Heart left ventricle (tissue), 16 donors: ENCODE data around the gene CAPG. TPM values are rescaled to one million over a fixed set of nuclear protein-coding genes. Genes with fewer than 3 reads are reported as not detected.

Experiments used
- ATAC-seq, 4 donors: fragments of 200-7000 bp; cut with Tn5 transposase; one replicate each; pipeline ENCODE4 v1.9.1; 2020 to 2022; ENCODE audit warnings: moderate library complexity in 4 of 4, mild to moderate bottlenecking in 3 of 4, moderate number of reproducible peaks in 1 of 4
- DNase-seq, 5 donors: peaks; one replicate each; pipeline ENCODE4 v3.0.0-alpha.2; 2020
- H3K27ac ChIP-seq, 12 donors: fragments of 200-600 bp; sonication (generic) in 4 of 12; one replicate each; pipeline versions ENCODE4 v1.5.0 to v1.8.0; 2016 to 2022; ENCODE audit warnings: mild to moderate bottlenecking in 2 of 12
- H3K27me3 ChIP-seq, 9 donors: fragments of 200-600 bp; sonication (generic) in 2 of 9; one replicate each; pipeline versions ENCODE4 v1.5.1 to v1.8.0; 2016 to 2022; ENCODE audit warnings: mild to moderate bottlenecking in 3 of 9
- H3K36me3 ChIP-seq, 9 donors: fragments of 200-600 bp; sonication (generic) in 2 of 9; one replicate each; pipeline versions ENCODE4 v1.5.0 to v1.8.0; 2018 to 2022; ENCODE audit warnings: mild to moderate bottlenecking in 2 of 9
- H3K4me1 ChIP-seq, 12 donors: fragments of 200-600 bp; sonication (generic) in 4 of 12; one replicate each; pipeline versions ENCODE4 v1.5.0 to v1.8.0; 2016 to 2022; ENCODE audit warnings: mild to moderate bottlenecking in 3 of 12
- H3K4me3 ChIP-seq, 12 donors: fragments of 200-600 bp; sonication (generic) in 4 of 12; one replicate each; pipeline versions ENCODE4 v1.5.0 to v1.8.0; 2017 to 2022; ENCODE audit warnings: mild to moderate bottlenecking in 9 of 12, moderate library complexity in 4 of 12
- H3K9me3 ChIP-seq, 12 donors: fragments of 200-600 bp; sonication (generic) in 4 of 12; one replicate each; pipeline versions ENCODE4 v1.5.0 to v1.8.0; 2016 to 2022; ENCODE audit warnings: mild to moderate bottlenecking in 1 of 12
- POLR2A ChIP-seq, 2 donors: fragments of 450-650 bp; IDR thresholded peaks; one replicate each; pipeline ENCODE4 v1.6.1; 2017; ENCODE audit warnings: antibody characterized with exemption in 2 of 2, mild to moderate bottlenecking in 2 of 2, moderate library complexity in 2 of 2
- WGBS, 4 donors: extraction: QIAGEN DNeasy Blood & Tissue Kit in 2 of 4; methylation state at CpG; one replicate each; pipeline versions ENCODE4 v1.1.5 to v1.1.7; 2013 to 2018; 5-methylcytosine and 5-hydroxymethylcytosine counted together
- intact Hi-C, 10 donors: fragments of 100-400 bp; cut with DNase I; formaldehyde crosslinking; loops; one replicate each; pipeline versions ENCODE4 v1.11.1 to v1.14.2; 2022
- polyA plus RNA-seq, 2 donors: library from polyadenylated mRNA; stranded (reverse); fragments of 200-250 nt; gene quantifications; one replicate each; pipeline ENCODE4 v1.2.3, GENCODE V29; 2013
- total RNA-seq, 9 donors: library from RNA; depleted of rRNA in 2 of 9; stranded (reverse); fragments of >200 nt in 2 of 9; fragmentation: NEBNext Ultra II Directional in 3 of 9; extraction: Animal tissue kit (Norgen Biotek cat#: 25700) in 3 of 9; gene quantifications; one replicate each; pipeline versions ENCODE4 v1.1.0 to v1.2.4, GENCODE V29; 2016 to 2023
- TF ChIP-seq, protein P1 (sequence below), 12 donors: fragments of 200-600 bp; sonication (generic) in 4 of 12; IDR thresholded peaks; one replicate each; pipeline versions ENCODE4 v1.5.0 to v1.8.0; 2018 to 2022; ENCODE audit warnings: antibody characterized with exemption in 12 of 12, mild to moderate bottlenecking in 5 of 12
- donor health status: ischemic (EF 13 %, LVEDD 7.1; RV severe dilation, severe dysfunction).
- donor health status: healthy with polysubstance abuse.
- donor health status: DM: no; HTN: yes; CAD: no.
- donor health status: DM: no; HTN: no; CAD: no.
- donor health status: ischemic (EF 25% LVEDD 6.9; RV normal size, moderate dysfunction).
- donor health status: ischemic (EF 25% LVEDD 5.7; RV mildly dilated, moderate dysfunction).
- donor health status: healthy.
- donor health status: DM: yes; HTN: yes; CAD: no.
- donor health status: ischemic (EF 35%, LVEDD 5.7; RV mildly dilated, moderate dysfunction).
- donor health status: nonischemic (EF 11% LVEDD 7.7; RV severe dilation, severe dysfunction).
- donor health status: DM: yes; HTN: yes; CAD: no.
- donor health status: PGD.
- donor health status: ischemic (EF 29% LVEDD 5.4; RV normal size, mild dysfunction).
- donor health status: nonischemic (EF 23%, LVEDD 6.1; RV moderate dilation, normal function).

The CAPG gene
- total and polyA plus RNA-seq, 11 donors = 2.8 to 91.6 (median 4.5) TPM

DNA sequence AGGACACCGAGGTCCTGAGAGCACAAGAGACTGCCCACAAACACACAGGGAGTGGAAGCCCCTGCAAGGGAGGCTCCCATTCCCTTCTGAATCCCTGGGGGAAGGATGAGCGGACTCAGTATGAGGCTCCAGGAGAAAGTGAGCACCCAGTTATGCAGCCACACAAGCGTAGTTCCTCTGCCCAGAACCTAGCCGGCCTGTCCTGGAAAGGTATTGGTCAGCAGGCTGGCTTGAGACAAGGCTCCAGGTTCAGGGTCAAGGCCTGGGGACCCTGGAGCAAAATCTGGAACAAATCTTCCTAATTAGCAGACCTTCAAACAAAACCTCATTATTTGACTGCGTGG, 1.2 kb upstream of the CAPG start:
- Histone ChIP-seq H3K4me3 (no peak overlapping the region), H3K27ac (no peak overlapping the region), H3K4me1 (peaks cover 0 to 72% (median 8%) of the 10 kb centered on the region in 12 donors), H3K27me3 (peaks cover 0 to 12% (median 5%) of the 10 kb centered on the region in 9 donors), H3K36me3 (no peaks in the 10 kb centered on the region), H3K9me3 (no peaks in the 10 kb centered on the region)
- intact Hi-C loops = no loop called here
- WGBS, 4 donors = 93 to 96% (median 93%) methylated on average over 5 of the region's 5 CpGs
- ATAC-seq (no peak), DNase-seq (peak in 1 of 5 donors; percentile 20)
- TF ChIP-seq POLR2A (IDR thresholded peaks at IDR 0.05) = no peak
- TF ChIP-seq, protein P1, sequence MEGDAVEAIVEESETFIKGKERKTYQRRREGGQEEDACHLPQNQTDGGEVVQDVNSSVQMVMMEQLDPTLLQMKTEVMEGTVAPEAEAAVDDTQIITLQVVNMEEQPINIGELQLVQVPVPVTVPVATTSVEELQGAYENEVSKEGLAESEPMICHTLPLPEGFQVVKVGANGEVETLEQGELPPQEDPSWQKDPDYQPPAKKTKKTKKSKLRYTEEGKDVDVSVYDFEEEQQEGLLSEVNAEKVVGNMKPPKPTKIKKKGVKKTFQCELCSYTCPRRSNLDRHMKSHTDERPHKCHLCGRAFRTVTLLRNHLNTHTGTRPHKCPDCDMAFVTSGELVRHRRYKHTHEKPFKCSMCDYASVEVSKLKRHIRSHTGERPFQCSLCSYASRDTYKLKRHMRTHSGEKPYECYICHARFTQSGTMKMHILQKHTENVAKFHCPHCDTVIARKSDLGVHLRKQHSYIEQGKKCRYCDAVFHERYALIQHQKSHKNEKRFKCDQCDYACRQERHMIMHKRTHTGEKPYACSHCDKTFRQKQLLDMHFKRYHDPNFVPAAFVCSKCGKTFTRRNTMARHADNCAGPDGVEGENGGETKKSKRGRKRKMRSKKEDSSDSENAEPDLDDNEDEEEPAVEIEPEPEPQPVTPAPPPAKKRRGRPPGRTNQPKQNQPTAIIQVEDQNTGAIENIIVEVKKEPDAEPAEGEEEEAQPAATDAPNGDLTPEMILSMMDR (IDR thresholded peaks at IDR 0.05) = no peak

DNA sequence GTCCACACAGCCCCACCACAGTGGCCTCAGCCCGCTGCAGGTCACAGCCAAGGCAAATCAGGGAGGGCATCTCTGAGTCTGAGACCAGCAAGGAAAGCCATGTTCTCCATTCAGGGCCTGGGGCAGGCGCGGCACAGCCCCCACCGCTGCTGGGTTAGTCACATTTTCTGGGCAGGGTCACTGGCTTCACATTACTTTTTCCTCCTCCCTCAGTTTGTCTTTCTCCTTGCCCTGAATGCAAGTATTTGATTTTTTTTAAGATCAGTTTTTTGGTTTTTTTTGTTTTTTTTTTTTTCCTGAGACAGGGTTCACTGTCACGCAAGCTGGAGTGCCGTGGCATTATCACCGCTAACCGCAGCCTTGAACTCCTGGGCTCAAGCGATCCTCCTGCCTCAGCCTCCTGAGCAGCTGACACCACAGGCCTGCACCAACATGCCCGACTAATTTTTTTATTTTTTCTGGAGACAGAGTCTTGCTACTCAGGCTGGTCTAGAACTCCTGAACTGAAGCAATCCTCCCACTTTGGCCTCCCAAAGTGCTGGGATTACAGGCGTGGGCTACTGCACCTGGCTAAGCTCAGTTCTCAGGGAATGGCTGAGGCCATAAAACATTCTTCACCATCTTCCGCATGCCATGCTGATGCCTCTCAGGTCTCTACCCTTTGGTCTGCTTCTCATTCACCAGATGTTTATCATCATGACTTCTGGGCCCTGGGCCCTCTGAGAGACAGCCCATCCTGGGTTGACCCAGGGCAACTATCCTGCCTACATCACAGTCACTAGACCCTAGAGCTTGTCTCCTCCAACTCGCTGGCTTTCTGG, 628 bp upstream of the CAPG start:
- no peak for TF ChIP-seq POLR2A (IDR thresholded peaks at IDR 0.05)
- TF ChIP-seq, protein P1 (IDR thresholded peaks at IDR 0.05) = no peak
- Histone ChIP-seq H3K36me3 (no peaks in the 10 kb centered on the region), H3K4me1 (peaks cover 0 to 72% (median 8%) of the 10 kb centered on the region in 12 donors), H3K9me3 (no peaks in the 10 kb centered on the region), H3K27me3 (peaks cover 0 to 12% (median 5%) of the 10 kb centered on the region in 9 donors), H3K4me3 (peak overlapping the region in 1 of 12 donors; percentile 57), H3K27ac (peak overlapping the region in 1 of 12 donors; percentile 84)
- intact Hi-C loops = no loop called here
- 87 to 92% (median 90%) methylated on average over 13 of the region's 13 CpGs for WGBS, 4 donors
- ATAC-seq (no peak), DNase-seq (peak in 1 of 5 donors; percentile 4)

DNA sequence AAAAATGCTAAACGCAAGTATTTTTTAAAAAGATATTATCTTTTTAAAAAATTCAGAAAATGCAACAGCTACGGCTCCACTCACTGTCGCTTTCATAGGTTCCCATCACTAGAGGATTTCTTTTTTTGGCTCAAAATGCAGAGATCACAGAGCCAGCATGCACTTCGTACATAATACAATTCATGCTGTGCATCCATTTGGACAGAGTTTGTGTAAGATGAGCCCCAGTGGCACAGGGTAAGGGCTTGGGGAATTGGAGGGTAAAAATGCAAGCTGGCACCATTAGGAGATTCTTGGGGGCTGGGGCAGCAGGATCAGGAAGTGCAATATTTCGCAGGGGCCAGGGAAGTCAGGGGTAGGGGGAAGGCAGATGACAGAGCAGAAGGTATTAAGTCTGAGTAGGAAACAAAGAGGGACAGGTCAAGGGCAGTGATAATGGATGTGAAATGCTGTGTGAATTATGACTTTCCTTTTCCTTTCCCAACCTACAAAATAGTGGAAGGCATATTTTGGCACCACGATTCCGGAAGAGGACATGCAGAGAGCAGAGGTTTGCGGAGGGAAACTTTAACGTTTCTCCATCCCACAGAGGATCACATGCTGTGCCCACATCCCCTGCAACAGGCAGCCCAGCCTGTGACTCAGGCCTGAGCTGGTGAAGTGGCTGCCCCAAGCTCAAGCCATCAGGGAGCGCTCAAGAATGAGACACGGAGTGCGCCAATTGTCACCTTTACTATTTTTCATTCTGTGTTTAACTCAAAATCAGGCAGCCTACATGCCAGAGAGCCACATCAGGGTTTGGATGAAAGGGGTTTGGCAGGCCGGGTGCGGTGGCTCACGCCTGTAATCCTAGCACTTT, 4.7 kb downstream of the CAPG start:
- no peaks in the 10 kb centered on the region for H3K27me3 ChIP-seq
- peak overlapping the region in 3 of 12 donors; percentile 29 to 84 (median 30) for H3K27ac ChIP-seq
- no peak for TF ChIP-seq POLR2A (IDR thresholded peaks at IDR 0.05)
- TF ChIP-seq, protein P1 (IDR thresholded peaks at IDR 0.05) = no peak
- peaks cover 0 to 57% (median 2%) of the 10 kb centered on the region in 12 donors for H3K4me1 ChIP-seq
- DNase-seq (peak in 4 of 5 donors; percentile 44 to 56 (median 52)), ATAC-seq (peak in 3 of 4 donors; percentile 45 to 72 (median 53))
- peaks cover 0 to 18% (median 8%) of the 10 kb centered on the region in 12 donors for H3K9me3 ChIP-seq
- peaks cover 0 to 13% (median 0%) of the 10 kb centered on the region in 9 donors for H3K36me3 ChIP-seq
- H3K4me3 ChIP-seq = peak overlapping the region in 1 of 12 donors; percentile 27
- WGBS, 4 donors = 72 to 78% (median 73%) methylated on average over 15 of the region's 15 CpGs
- intact Hi-C loops = no loop called here

DNA sequence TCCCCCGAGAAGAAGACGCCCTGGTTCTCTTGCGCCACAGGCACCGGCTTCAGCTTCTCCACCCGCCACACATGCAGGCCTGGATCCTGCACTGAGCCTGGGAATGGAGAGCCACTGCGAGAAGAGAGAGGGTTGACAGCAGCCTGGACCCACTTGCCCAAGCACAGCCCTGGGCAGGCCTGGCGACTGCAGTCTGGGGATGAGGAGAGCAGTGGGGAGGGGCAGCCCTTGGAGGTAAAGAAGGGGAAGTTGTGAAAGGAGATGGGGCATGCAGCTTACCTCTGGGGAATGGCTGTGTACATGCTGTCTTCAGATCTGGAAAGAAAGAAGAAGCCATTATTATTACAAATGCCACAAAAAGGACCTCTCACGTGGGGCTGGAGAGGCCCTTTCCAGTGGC, 8.3 kb downstream of the CAPG start:
- intact Hi-C loops = no loop called here
- WGBS, 4 donors = 93 to 96% (median 94%) methylated on average over 6 to 8 of the region's 8 CpGs
- TF ChIP-seq, protein P1 (IDR thresholded peaks at IDR 0.05) = no peak

More for the DNA sequence above, 8.3 kb downstream of the CAPG start:
- Histone ChIP-seq H3K9me3 (peaks cover 0 to 18% (median 8%) of the 10 kb centered on the region in 12 donors), H3K4me3 (no peak overlapping the region), H3K36me3 (peaks cover 0 to 22% (median 0%) of the 10 kb centered on the region in 9 donors), H3K27ac (no peak overlapping the region), H3K27me3 (no peaks in the 10 kb centered on the region), H3K4me1 (peaks cover 0 to 22% (median 0%) of the 10 kb centered on the region in 12 donors)
- no peak for DNase-seq
- no peak for ATAC-seq
